ENCODE measurements around the gene RPL32.
A peak's percentile ranks its signal among the peaks of the same experiment; 100 is the strongest.
"Not testable (repeated sequence)": the region's sequence is repeated elsewhere in the genome, so short reads cannot be mapped to it uniquely, and the experiment has no call there.

RPL32 gene

DNA sequence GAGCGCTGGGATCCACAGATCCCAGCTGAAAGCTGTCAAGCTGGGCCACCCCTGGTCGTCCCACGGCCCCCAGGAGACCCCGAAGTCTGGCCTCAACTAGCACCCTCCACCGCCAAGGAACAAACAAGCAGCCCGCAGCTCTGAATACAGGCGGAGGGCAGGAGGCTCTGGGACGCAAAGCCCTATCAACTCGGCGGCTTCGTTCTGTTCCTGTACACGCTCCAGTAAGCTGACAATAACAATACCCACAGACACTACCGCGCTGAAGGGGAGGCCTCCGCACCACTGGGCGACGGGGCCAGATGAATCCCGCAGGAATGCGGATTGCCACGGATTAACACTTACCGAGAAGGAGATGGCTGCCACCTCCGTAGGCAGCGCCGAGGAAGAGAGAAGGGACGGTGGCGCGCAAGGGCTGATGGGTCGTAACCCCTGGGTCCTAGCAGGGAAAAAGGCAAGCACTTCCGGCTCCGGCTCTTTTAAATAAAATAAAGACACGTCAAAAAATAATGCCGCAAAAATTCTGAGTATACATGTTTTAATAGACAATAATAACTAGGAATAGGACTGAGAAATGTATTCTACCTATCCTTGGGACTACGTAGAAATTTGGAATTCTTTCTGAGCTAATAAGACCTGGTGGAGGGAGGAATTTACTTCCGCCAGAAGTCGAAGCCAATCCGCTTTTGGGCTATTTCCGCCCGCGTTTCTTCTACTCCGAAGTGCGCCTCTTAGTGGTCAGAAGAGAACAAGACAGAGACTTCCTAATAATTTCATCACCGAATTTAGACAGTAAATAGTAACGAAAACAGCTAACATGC, at the start of gene RPL32:
Gene RPL32 (minus strand): TSS at position 417 of the 821 bp plus-strand sequence. CDS start 1,328 bp downstream, outside the sequence.
- peak; percentile 69 to 71 for DNase-seq (ENCODE audit: low read depth in 2 of 2)

DNA sequence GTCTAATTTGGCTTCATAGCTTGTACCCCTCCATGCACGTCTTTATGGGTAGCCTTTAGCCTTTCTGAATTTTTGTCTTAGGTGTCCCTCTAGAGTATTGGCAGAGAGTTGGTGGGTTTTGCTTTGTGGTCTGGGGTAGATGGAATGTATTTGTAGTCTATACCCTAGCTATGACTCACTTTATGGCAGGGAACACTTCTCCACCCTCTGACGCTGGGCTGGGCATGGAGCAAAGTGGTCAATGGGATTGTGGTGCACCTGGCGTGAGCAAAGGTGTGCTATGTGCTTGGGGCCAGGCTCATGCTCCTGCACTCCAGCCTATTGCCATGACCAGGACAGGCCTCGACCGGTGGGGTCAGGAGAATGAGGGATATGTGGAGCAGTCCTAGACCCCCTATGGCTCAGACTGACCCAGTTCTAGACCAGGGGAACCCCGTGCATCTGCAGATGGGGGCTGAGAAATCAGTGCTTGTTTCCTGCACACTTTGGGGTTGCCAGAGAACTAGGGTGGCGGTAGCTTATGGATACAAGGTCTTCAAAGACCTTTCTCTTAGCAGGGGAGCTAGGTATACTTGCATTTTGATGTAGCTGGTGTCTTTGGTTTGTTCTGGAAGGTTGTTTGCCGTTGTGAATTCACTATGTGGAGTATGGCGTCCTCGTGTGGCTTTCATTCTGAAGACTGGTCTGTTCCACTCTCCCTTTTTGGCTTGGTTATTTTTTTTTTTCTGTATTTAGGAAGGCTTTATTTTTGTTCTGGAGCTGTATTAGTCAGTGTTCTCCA, 49.4 kb upstream of the RPL32 start:
- no peak for DNase-seq (ENCODE audit: low read depth in 2 of 2)

DNA sequence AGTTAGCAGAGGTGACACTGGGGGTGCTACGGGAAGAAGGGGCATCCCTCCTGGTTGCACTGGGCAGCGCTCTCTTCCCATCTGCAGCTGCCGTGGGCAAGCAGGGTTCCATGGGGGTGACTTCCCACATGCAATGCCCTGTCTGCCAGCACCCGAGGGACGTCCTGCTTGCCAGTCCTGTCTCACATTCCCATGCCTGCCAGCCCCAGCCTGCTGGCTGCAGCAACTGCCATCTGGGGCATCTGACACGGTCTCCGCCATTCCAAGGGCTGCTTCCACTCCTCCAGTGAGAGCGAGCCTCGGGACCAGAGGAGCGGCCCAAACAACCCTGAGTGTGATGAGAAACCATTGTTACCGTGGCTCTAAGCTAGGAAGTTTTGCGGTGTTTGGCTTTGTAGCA, 45.4 kb upstream of the RPL32 start:
- no peak for DNase-seq (ENCODE audit: low read depth in 2 of 2)

DNA sequence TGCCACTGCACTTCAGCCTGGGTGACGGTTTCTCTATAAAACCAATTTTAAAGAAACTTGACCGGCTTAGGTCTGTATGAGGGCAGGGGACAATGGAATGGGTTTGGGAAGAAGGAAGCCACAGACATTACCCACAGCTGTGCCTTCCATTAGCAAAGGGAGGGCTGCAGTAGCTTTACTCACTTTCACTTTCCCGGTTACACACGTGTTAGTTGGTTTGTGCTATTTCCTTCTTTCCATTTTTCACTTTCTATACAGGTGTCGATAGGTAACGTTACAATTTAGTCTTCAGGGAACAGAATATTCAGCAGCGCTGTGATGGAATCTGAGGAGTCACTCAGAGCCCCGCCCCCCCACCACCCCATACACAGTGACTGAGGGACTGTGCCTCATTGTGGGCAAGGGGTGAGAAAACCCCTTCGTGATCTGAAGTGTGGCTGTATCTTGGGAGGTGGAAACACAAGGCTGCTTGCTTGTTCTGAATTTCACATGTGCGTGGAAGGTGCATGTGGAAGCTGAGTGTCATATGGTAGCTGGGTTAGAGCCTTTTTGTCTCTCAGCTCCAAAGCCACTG, 44.8 kb upstream of the RPL32 start:
- DNase-seq (ENCODE audit: low read depth in 2 of 2) = no peak

DNA sequence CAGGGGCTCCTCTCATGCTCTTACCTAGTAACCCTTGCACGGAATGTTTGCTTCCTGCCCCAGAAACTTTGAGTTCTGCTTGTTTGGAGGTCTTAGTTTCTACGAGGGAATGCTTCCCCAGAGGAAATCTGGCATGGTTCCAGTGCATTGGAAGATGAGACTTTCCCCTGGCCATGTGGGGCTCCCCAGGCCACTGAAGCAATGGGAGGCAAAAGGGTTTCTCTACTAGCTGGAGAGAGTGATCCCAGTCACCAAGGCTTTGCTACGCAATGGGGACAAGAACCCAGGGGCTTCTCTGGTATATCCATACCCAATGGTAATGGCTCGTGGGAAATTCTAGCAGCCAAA, 44.2 kb upstream of the RPL32 start:
- DNase-seq (ENCODE audit: low read depth in 2 of 2) = no peak

DNA sequence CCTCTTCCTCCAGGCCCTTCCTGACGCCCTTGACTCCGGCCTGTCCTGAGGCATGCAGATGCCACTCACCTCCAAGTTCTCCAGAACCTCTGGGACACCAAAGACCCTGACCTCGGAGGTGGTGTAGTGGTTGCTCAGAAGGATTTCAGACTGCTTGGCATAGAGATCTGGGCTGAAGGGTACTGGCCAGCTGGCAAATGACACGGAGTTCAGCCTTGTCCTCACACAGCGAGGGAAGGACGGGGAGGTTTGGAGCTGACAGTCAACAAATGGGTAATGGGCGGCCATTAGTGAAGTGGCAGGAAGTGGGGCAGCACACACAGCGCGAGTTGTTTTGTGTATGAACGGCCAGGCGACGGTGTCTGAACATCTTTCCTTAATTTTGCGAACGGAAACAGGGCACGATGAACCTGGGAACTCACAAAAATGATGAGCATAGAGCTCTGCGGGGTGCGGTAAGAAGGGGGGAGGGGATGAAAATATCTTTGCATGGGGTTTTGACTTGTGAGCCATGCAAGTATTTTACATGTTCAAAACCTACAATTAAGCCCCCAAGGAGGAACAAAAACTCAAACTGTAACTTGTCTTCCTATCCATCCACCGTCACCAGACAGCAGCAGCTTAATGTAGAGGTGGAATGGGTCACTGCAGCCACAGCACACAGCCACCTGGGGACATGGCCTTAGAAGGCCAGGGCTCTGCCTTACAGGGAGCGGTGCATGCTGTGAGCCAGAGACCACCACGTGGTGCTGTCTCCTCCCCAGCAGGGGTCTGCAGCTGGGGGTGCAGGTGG, 43.6 kb upstream of the RPL32 start:
- no peak for DNase-seq (ENCODE audit: low read depth in 2 of 2)

DNA sequence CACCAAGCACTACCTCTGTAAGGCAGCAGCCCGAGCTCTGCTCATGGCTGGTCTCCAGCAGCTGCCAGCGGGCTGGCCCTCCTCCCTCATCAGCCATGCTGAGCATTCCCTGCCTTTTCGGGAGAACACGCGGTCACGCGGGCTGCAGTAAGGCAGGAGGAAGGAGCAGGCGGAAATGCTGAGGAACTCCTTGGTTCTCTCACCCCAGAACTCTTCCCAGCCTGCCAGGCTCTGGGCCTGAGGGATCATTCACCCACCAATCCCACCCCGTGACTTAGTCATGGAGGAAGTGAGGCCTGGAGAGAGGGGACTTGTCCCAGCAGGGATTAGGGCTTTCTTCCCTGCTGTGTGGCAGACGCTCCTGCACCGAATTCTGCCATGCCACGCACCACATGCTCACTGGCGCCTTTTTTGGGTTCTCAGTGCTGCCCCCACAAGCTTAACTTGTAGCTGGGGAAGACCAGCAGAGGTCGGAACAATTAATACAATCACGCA, 42.9 kb upstream of the RPL32 start:
- DNase-seq (ENCODE audit: low read depth in 2 of 2) = no peak

DNA sequence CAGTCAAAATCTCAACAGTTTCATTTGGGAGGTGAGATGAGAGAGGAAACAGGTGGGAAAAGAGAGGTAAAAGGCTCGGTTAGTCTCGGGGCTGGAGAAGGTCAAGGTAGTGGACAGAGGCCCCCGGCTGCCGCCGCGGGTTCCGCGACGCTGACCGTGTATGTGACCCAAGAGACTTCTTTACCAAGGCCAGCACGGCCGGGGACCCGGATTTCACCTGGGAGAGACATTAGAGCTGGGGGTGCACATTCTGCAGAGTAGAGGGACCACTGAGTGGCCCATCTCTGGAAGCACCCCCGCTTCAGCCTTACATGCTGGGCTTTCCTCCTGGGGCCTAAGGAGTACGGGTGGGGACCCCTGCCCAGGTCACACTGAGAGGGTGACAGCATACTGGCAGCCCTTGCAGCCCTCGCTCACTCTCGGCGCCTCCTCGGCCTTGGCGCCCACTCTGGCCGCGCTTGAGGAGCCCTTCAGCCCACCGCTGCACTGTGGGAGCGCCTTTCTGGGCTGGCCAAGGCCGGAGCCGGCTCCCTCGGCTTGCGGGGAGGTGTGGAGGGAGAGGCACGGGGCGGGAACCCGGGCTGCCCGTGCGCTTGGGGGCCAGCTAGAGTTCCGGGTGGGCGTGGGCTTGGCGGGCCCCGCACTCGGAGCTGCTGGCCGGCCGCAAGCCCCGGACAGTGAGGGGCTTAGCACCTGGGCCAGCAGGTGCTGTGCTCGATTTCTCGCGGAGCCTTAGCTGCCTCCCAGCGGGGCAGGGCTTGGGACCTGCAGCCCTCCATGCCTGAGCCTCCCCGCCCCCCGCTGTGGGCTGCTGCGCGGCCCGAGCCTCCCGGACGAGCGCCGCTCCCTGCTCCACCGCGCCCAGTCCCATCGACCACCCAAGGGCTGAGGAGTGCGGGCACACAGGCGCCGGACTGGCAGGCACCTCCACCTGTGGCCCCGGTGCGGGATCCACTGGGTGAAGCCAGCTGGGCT, 41.3 kb upstream of the RPL32 start:
- no peak for DNase-seq (ENCODE audit: low read depth in 2 of 2)

DNA sequence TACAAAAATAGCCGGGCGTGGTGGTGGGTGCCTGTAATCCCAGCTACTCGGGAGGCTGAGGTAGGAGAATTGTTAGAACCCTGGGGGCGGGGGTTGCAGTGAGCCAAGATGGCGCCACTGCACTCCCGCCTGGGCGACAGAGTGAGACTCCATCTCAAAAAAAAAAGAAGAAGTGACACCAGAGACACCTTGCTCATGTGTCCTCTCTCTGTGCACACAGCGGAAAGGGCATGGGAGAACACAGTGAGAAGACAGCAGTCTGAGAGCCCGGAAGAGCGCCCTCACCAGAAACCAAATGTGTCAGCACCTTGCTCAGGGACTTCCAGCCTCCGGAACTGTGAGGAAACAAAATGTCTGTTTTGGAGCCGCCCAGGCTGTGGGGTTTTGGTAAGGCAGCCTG, 40.5 kb upstream of the RPL32 start:
- not testable (repeated sequence) for DNase-seq (ENCODE audit: low read depth in 2 of 2)

DNA sequence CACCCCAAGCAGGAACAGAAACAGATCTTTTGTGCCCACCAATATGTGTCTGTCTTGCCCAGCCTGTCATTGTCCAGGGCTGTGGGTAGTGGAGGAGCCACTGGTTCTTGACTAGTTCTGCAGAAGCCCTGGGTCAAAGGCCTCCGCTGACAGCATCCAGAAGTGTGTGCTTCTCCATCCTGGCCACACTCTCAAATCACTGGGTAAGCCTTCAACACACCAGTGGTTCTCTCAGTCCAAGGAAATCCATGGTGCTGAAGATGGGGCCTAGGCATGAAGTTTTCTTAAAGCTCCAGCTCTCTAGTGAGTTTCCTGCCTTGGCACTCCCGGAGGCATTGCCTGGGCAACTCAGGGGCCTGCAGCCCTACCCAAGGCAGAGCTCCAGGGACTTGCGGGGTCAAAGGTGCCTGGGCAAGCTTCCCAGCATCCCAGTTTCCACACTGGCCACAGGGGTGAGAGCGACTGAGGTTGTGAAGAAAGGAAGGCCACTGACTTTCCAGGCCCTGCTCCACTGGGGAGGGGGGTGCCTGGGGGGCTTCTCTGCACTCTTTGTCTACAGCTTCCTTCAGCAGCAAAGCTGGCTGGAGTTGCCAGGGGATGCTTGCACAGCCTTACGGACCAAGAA, 37.9 kb upstream of the RPL32 start:
- DNase-seq (ENCODE audit: low read depth in 2 of 2) = no peak

DNA sequence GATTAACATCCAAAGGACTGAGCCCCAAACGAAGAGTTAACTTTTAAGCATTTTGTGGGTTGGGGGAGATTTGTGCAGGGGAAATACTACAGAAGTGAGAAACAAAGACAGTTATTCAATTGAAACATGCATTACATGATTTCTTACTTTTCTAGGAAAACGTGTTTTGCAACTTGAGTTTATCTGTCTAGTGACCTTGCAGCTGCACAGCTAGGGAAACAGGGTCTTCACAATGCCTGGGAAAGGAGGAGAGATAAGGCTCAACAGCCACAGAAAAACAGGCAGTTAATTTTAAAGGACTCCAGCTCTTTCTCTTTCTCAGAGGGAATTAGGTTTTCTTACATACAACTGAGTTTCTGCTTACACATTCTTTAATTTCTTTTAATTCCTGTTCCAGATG, 37.4 kb upstream of the RPL32 start:
- not testable (repeated sequence) for DNase-seq (ENCODE audit: low read depth in 2 of 2)

DNA sequence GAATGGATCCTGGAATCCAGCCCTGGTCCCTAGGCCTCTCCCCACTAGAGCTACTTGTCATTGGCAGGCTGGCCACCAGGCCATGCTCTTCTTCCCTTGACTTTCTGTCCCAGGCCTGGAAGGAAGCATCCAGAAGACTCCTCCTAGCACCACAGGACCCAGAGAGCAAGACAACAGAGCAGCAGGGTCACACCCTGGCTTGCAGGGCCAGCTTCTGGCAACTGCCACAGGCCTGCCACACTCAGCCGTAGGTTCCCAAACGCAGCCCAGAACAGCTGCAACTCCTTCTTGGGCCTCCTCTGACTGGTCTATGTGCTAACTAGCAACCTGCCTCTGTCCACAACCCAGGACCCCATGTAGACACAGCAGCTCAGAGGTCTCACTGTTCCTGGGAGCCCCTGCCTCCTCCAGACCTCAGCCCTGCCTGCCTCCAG, 36.8 kb upstream of the RPL32 start:
- no peak for DNase-seq (ENCODE audit: low read depth in 2 of 2)

DNA sequence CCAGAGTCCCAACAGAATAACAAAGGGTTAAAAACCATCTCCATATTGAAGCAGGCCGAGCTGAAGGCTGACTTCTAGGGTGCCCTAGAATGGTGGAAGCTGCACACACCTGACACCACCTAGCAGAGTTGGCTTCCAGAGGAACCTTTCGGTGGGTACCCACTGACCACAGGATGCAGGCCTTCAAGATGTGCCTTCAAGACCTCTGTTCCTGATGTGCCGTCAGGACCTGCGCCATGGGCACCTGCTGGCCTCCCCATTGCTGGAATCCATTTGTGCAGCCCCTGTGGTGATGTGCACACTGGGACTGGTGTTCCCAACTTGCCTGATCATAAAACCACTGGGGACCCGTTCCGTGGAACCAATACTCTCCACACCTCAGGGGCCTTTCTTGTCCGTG, 35.7 kb upstream of the RPL32 start:
- no peak for DNase-seq (ENCODE audit: low read depth in 2 of 2)

DNA sequence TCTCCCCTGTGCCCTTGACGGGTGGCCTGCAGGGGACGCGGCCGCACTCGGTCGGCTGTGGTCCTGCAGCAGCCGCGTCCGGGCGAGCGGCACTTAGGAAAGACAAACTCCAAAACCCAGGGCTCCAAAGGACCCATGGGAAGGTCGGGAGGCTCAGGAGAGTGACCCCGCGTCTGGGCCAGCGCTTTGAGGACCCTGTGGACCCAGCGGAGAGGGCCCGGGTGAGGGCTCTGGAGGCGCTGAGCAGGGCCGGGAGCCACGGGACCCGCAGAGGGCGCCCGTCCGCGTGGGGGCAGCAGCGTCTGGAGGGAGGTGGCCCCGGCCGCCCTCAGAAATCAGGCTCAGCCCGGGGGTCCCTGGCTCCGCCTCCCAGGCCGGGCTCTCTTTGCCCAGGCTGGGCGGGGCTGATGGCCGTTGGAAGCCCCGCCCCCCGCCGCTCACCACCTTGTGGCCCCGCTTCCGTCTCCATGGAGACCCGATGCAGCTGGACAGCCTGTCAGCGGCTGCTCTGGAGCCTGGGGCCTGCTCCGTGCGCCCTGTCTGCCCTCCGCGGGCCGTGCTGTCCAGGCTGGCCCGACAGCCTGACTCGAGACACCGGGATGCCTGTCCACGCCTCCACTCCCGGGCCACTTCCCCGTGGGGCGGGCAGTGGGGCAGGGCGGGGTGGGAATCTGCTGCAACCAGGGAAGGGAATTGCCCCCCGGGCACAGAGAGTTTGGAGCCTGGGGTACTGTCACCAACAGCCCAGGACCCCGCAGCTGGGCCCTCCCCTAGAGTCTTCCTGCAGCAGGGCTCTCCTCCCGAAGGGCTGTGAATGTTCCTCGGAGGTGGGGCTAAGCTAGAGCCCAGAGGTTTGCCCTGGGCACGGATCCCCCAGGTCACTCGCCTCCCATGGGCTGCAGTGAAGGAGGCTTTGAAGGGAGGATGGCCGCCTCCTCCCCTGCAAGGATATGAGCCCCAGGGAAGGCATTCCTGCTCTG, 34.8 kb upstream of the RPL32 start:
- no peak for DNase-seq (ENCODE audit: low read depth in 2 of 2)

DNA sequence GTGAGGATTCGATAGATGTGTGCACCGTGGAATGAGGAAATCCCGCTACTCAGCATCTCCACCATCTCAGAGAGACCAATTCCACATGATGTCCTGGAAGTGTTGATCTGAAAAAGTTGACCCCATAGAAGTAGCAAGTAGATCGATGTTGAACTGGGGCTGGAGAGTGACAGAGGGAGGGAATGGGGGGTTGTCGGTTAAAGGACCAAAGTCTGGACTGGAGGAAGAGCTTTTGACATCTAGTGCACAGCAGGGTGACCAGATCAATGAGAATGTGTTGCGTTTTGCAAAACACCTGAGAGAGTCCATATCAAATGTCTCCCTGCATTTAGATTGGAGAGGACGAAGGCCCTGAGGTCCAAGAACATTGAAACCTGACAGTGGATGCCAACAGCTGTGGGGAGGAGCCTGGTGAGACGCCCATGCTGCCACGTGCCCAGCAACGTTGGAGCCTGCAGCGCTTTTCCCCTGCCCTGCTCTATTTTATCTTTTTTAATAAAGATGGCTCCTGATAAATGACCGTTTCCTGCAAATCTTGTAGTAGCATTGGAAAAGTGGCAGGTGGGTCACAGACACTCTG, 30.1 kb upstream of the RPL32 start:
- DNase-seq (ENCODE audit: low read depth in 2 of 2) = no peak

DNA sequence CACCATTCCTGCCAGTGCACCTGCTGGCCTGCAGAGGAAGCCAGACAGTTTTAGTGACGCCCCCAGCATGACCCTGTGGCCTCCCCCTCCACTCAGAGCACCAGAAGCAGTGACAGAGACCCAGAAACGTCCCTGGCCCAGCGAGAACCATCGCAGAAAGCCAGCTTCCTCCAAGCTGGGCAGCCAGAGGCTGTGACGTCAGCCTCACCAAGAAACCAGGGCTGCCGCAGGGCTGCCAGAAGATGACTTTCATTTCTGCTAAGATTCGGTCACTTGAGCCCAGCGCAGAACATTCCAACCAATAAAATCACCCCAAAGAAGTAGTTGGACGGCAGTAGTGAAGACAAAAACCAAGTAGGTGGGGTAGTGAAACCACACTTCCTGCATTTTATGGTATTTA, 29.6 kb upstream of the RPL32 start:
- DNase-seq (ENCODE audit: low read depth in 2 of 2) = no peak

DNA sequence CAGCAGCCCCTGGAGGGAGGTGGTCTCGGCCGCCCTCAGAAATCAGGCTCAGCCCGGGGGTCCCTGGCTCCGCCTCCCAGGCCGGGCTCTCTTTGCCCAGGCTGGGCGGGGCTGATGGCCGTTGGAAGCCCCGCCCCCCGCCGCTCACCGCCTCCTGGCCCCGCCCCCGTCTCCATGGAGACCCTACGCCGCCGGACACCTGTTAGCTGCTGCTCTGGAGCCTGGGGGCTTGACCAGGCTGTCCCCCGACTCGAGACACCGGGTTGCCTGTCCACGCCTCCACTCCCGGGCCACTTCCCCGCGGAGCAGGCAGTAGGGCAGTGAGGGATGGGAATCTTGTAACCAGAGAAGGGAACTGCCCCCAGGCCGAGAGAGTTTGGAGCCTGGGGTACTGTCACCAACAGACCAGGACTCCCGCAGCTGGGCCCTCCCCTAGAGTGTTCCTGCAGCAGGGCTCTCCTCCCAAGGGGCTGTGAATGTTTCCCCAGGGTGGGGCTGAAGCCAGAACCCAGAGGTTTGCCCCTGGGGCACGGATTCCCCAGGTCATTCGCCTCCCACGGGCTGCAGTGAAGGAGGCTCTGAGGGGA, 27.8 kb upstream of the RPL32 start:
- DNase-seq (ENCODE audit: low read depth in 2 of 2) = peak in 1 of 2 donors; percentile 31

All from activated CD4-positive, alpha-beta T cell treated with anti-CD3 and anti-CD28 coated beads for 24 hours (primary cell).